Pancreas (tissue), 8 donors: ENCODE data around the gene RAPGEF5. TPM values are rescaled to one million over a fixed set of nuclear protein-coding genes. Genes with fewer than 3 reads are reported as not detected.

ENCODE experiments used
- polyA plus RNA-seq, 2 donors: library from polyadenylated mRNA; stranded (reverse); fragments of 200-250 nt; gene quantifications; one replicate each; pipeline ENCODE4 v1.2.3, GENCODE V29; 2013
- total RNA-seq, 6 donors: library from RNA; stranded (reverse); fragmentation: NEBNext Ultra II Directional in 4 of 6; extraction: Animal tissue kit (Norgen Biotek cat#: 25700) in 4 of 6; gene quantifications; one replicate each; pipeline versions ENCODE4 v1.2.1 to v1.2.4, GENCODE V29; 2021 to 2023
- donor health status: healthy with polysubstance abuse.
- donor health status: DM: no; HTN: no; CAD: no; lungs with moderate emphysema.
- donor health status: DM: no; HTN: no; CAD: no.
- donor health status: Bipolar disorder and iron deficiency.
- donor health status: DM: yes; HTN: yes; CAD: no.
- donor health status: DM: no; HTN: no; CAD: no.
- donor health status: DM: no; HTN: no; CAD: no.
- donor health status: DM: yes; HTN: yes; CAD: no.

The RAPGEF5 gene
- total and polyA plus RNA-seq, 8 donors: 7.5 to 38.9 (median 29.1) TPM

Other genes with a start within 250 kb of the RAPGEF5 start
- gene STEAP1B, start 143.0 kb upstream of the RAPGEF5 start, total RNA-seq: not detected
- not detected for gene STEAP1B, start 143.0 kb upstream of the RAPGEF5 start, polyA plus RNA-seq